A549 (cell line): Measurements from ENCODE around the gene APPL1. TPM values are rescaled to one million over a fixed set of nuclear protein-coding genes. Genes with fewer than 3 reads are reported as not detected.

Source experiments
- ATAC-seq, 2 experiments: fragments of 200-7000 bp in 1 of 2; fragments of >200 bp in 1 of 2; cut with Nextera tagmentation in 1 of 2; cut with Tn5 transposase in 1 of 2; 3 replicates each; pipeline versions ENCODE4 v1.8.0 to v1.9.1; 2018 to 2020; ENCODE audit warnings: mild to moderate bottlenecking in 1 of 2, moderate library complexity in 1 of 2
- CTCF ChIA-PET: fragments of 300-600 bp; sonication (Branson Sonifier 250); formaldehyde crosslinking; extraction: SDS; loops from one replicate; lab custom pipeline; 2021; ENCODE audit warnings: antibody characterized with exemption, inconsistent platforms; lab: Yijun Ruan, JAX
- POLR2A ChIA-PET: fragments of 350-600 bp; formaldehyde crosslinking; extraction: SDS; loops from one replicate; lab custom pipeline; 2021; ENCODE audit warnings: antibody characterized with exemption, inconsistent platforms; lab: Yijun Ruan, JAX
- DNase-seq, 2 experiments: peaks; one replicate each; pipeline versions ENCODE4 v3.0.0 to v3.0.0-alpha.2; 2011 to 2016; ENCODE audit warnings: low read depth in 1 of 2, low spot score in 1 of 2
- FAIRE-seq: peaks from 2 replicates; lab custom pipeline; 2011; peaks lifted over from hg19 to GRCh38; lab: Jason Lieb, UNC
- H3K27ac ChIP-seq, 2 experiments: fragments of >200 bp; sonication (Bioruptor Twin); formaldehyde crosslinking; 3 replicates each; pipeline ENCODE4 v1.5.1; 2016 to 2017
- H3K4me1 ChIP-seq: fragments of >200 bp; sonication (Bioruptor Twin); formaldehyde crosslinking; 3 replicates; pipeline ENCODE4 v1.6.1; 2016
- H3K4me2 ChIP-seq: fragments of >200 bp; sonication (Bioruptor Twin); formaldehyde crosslinking; 3 replicates; pipeline ENCODE4 v1.6.1; 2016
- H3K4me3 ChIP-seq: fragments of >200 bp; sonication (Bioruptor Twin); formaldehyde crosslinking; 3 replicates; pipeline ENCODE4 v1.5.1; 2016
- H3K9me3 ChIP-seq: fragments of >200 bp; sonication (Bioruptor Twin); formaldehyde crosslinking; 3 replicates; pipeline ENCODE4 v1.6.1; 2016
- BCL3 ChIP-seq: fragments of >200 bp; sonication (Bioruptor Twin); formaldehyde crosslinking; IDR thresholded peaks from 3 replicates; pipeline ENCODE4 v1.6.1; 2016
- BHLHE40 ChIP-seq: IDR thresholded peaks from 2 replicates; pipeline ENCODE4 v1.6.1; 2012; ENCODE audit warnings: low read depth, low read length, inconsistent platforms
- CBX8 ChIP-seq: fragments of 200-600 bp; sonication (generic); IDR thresholded peaks from 2 replicates; pipeline ENCODE4 v1.6.1; 2016
- CHD4 ChIP-seq: fragments of 200-600 bp; sonication (generic); IDR thresholded peaks from 2 replicates; pipeline ENCODE4 v1.6.1; 2016; ENCODE audit warnings: antibody characterized with exemption, mild to moderate bottlenecking, borderline replicate concordance
- E2F6 ChIP-seq: IDR thresholded peaks from 2 replicates; pipeline ENCODE4 v1.6.1; 2012; ENCODE audit warnings: low read depth, borderline replicate concordance
- EHF ChIP-seq: fragments of 250-450 bp; sonication (Bioruptor Pico); IDR thresholded peaks from 2 replicates; pipeline ENCODE4 v1.5.0; 2020; ENCODE audit warnings: mild to moderate bottlenecking
- EP300 ChIP-seq, 2 experiments: fragments of >200 bp; sonication (Bioruptor Twin); formaldehyde crosslinking; IDR thresholded peaks; 2 replicates in 1 of 2; 3 replicates in 1 of 2; pipeline ENCODE4 v1.6.1; 2016 to 2017
- HMGXB4 ChIP-seq: fragments of 250-450 bp; sonication (Bioruptor Pico); IDR thresholded peaks from 2 replicates; pipeline ENCODE4 v1.5.0; 2021; ENCODE audit warnings: mild to moderate bottlenecking, moderate library complexity, borderline replicate concordance
- HOXB13 ChIP-seq: fragments of 250-450 bp; sonication (Bioruptor Pico); IDR thresholded peaks from 2 replicates; pipeline ENCODE4 v1.5.0; 2020; ENCODE audit warnings: low read depth, mild to moderate bottlenecking, moderate library complexity
- JUN ChIP-seq, 2 experiments: fragments of >200 bp; sonication (Bioruptor Twin); formaldehyde crosslinking; IDR thresholded peaks; 2 replicates in 1 of 2; 3 replicates in 1 of 2; pipeline ENCODE4 v1.6.1; 2016 to 2017
- KDM1A ChIP-seq: fragments of 200-600 bp; sonication (generic); IDR thresholded peaks from 2 replicates; pipeline ENCODE4 v1.6.1; 2016; ENCODE audit warnings: low read depth, mild to moderate bottlenecking
- KDM5A ChIP-seq: fragments of 200-600 bp; sonication (generic); IDR thresholded peaks from 2 replicates; pipeline ENCODE4 v1.6.1; 2016; ENCODE audit warnings: antibody characterized with exemption, mild to moderate bottlenecking
- MAX ChIP-seq: IDR thresholded peaks from 2 replicates; pipeline ENCODE4 v1.6.1; 2012
- MAZ ChIP-seq: fragments of 150-350 bp; IDR thresholded peaks from 2 replicates; pipeline ENCODE4 v1.6.1; 2014; ENCODE audit warnings: antibody characterized with exemption, low read depth, low read length, borderline replicate concordance
- MYC ChIP-seq: IDR thresholded peaks from 2 replicates; pipeline ENCODE4 v1.6.1; 2012; ENCODE audit warnings: mild to moderate bottlenecking, inconsistent platforms, low read length, improper control_type of control experiment, borderline replicate concordance
- NPAS2 ChIP-seq: fragments of 250-450 bp; sonication (Bioruptor Pico); IDR thresholded peaks from 2 replicates; pipeline ENCODE4 v1.8.0; 2022; ENCODE audit warnings: mild to moderate bottlenecking, moderate library complexity, borderline replicate concordance
- NR3C1 ChIP-seq: fragments of >200 bp; sonication (Bioruptor Twin); formaldehyde crosslinking; IDR thresholded peaks from 3 replicates; pipeline ENCODE4 v1.6.1; 2017
- POLR2A ChIP-seq: IDR thresholded peaks from 2 replicates; pipeline ENCODE4 v1.6.1; 2012; ENCODE audit warnings: mild to moderate bottlenecking, low read length
- RARB ChIP-seq: fragments of 250-450 bp; sonication (Bioruptor Pico); IDR thresholded peaks from 2 replicates; pipeline ENCODE4 v1.8.0; 2021; ENCODE audit warnings: mild to moderate bottlenecking, moderate library complexity
- SMC3 ChIP-seq: fragments of >200 bp; sonication (Bioruptor Twin); formaldehyde crosslinking; IDR thresholded peaks from 3 replicates; pipeline ENCODE4 v1.6.1; 2018; ENCODE audit warnings: inconsistent platforms
- TFCP2L1 ChIP-seq: fragments of 250-450 bp; sonication (Bioruptor Pico); IDR thresholded peaks from 2 replicates; pipeline ENCODE4 v1.5.0; 2021; ENCODE audit warnings: mild to moderate bottlenecking
- TP53 ChIP-seq: fragments of 250-450 bp; sonication (Bioruptor Pico); IDR thresholded peaks from 2 replicates; pipeline ENCODE4 v1.5.0; 2021; ENCODE audit warnings: mild to moderate bottlenecking, moderate library complexity
- USF2 ChIP-seq: fragments of 450-650 bp; IDR thresholded peaks from 2 replicates; pipeline ENCODE4 v1.6.1; 2014; ENCODE audit warnings: antibody characterized with exemption
- WGBS: methylation state at CpG from one replicate; pipeline ENCODE4 v1.1.6; 2017; ENCODE audit errors: missing lambda C conversion rate; 5-methylcytosine and 5-hydroxymethylcytosine counted together
- polyA plus RNA-seq, 4 experiments: library from polyadenylated mRNA; depleted of rRNA in 3 of 4; stranded (reverse); fragments of >200 nt; fragmentation: RNase III in 1 of 4; extraction: RNeasy Plus Mini Kit Qiagen cat#74134 plus additional on column Dnase treatment in 1 of 4; gene quantifications; 2 replicates in 3 of 4; 3 replicates in 1 of 4; pipeline ENCODE4 v1.2.3, GENCODE V29; 2011 to 2017

The APPL1 gene
- polyA plus RNA-seq, 2 of the 4 experiments (the other 2 are of a cell fraction) = 14.3 to 30.3 TPM

GRCh38 chr3:57278237-57278636 is 50.7 kb downstream of the APPL1 start (continued):
- no peak for TF ChIP-seq JUN (IDR thresholded peaks at IDR 0.05)
- TF ChIP-seq, all 56 proteins: peak for 0

- no peak overlapping the region for H3K27ac ChIP-seq
- POLR2A ChIA-PET = no interaction called here
- DNase-seq (no peak), FAIRE-seq (no peak), ATAC-seq (no peak)
- no peak overlapping the region for H3K4me2 ChIP-seq
- CTCF ChIA-PET = no interaction called here
- H3K4me3 ChIP-seq = no peak overlapping the region
- no peaks in the 10 kb centered on the region for H3K9me3 ChIP-seq
- TF ChIP-seq SMC3 = no peak
- 70% methylated on average over 5 of the region's 5 CpGs for WGBS
- H3K4me1 ChIP-seq = no peaks in the 10 kb centered on the region
Measured at GRCh38 chr3:57279685-57280084, 52.2 kb downstream of the APPL1 start.

- Histone ChIP-seq H3K4me1 (no peaks in the 10 kb centered on the region), H3K4me3 (no peak overlapping the region)
- no peak for FAIRE-seq
- POLR2A ChIA-PET = no interaction called here
- TF ChIP-seq MAX (no peak), KDM5A (no peak), RARB (CRISPR knock-in tag) (no peak), USF2 (no peak), TP53 (no peak), HMGXB4 (CRISPR knock-in tag) (no peak), BCL3 (no peak), HOXB13 (CRISPR knock-in tag) (no peak), CBX8 (no peak), MAZ (no peak), SMC3 (no peak), EHF (CRISPR knock-in tag) (no peak)
- TF ChIP-seq, all 56 proteins: peak for 0
- DNase-seq (no peak), ATAC-seq (no peak)
- Histone ChIP-seq H3K27ac (no peak overlapping the region), H3K4me2 (no peak overlapping the region), H3K9me3 (peaks cover 3% of the 10 kb centered on the region; the same call in 1 of the 3 replicates)
- CTCF ChIA-PET = no interaction called here
- WGBS = 63% methylated on average over 1 of the region's 1 CpG
Measured at GRCh38 chr3:57281715-57282114, 54.2 kb downstream of the APPL1 start.

GRCh38 chr3:57283334-57283733 is 55.8 kb downstream of the APPL1 start:
- Histone ChIP-seq H3K4me1 (no peaks in the 10 kb centered on the region), H3K4me3 (no peak overlapping the region), H3K9me3 (peaks cover 3% of the 10 kb centered on the region; the same call in 1 of the 3 replicates), H3K4me2 (no peak overlapping the region), H3K27ac (no peak overlapping the region)
- ATAC-seq (no peak), DNase-seq (no peak), FAIRE-seq (no peak)
- 84% methylated on average over 4 of the region's 6 CpGs for WGBS
- POLR2A ChIA-PET = no interaction called here
- CTCF ChIA-PET = no interaction called here
- no peak for TF ChIP-seq E2F6
- no peak for TF ChIP-seq CHD4
- no peak for TF ChIP-seq TFCP2L1
- TF ChIP-seq POLR2A = no peak
- TF ChIP-seq NR3C1 = no peak
- no peak for TF ChIP-seq BHLHE40
- no peak for TF ChIP-seq MYC
- no peak for TF ChIP-seq EP300 (IDR thresholded peaks at IDR 0.05)
- no peak for TF ChIP-seq NPAS2 (CRISPR knock-in tag)
- TF ChIP-seq KDM1A = no peak
